K562 (cell line): ENCODE data around the gene PEAR1. TPM values are rescaled to one million over a fixed set of nuclear protein-coding genes. Genes with fewer than 3 reads are reported as not detected.
A peak's percentile ranks its signal among the peaks of the same experiment; 100 is the strongest.

ENCODE experiments used
- ARID2 ChIP-seq: fragments of 450-650 bp; IDR thresholded peaks from 2 replicates; pipeline ENCODE4 v1.6.1; 2017; ENCODE audit warnings: antibody characterized with exemption, mild to moderate bottlenecking
- ARNT ChIP-seq, 2 experiments: fragments of 450-650 bp; IDR thresholded peaks; 2 replicates each; pipeline ENCODE4 v1.6.1; 2016; ENCODE audit warnings: mild to moderate bottlenecking in 1 of 2
- CC2D1A ChIP-seq: fragments of 450-650 bp; IDR thresholded peaks from 2 replicates; pipeline ENCODE4 v1.6.1; 2017; ENCODE audit warnings: mild to moderate bottlenecking
- COPS2 ChIP-seq: fragments of 450-650 bp; conservative IDR thresholded peaks from 2 replicates; pipeline ENCODE4 v1.6.1; 2016; ENCODE audit warnings: mild to moderate bottlenecking, moderate library complexity
- DACH1 ChIP-seq: fragments of 450-650 bp; IDR thresholded peaks from 2 replicates; pipeline ENCODE4 v1.6.1; 2018; ENCODE audit not compliant: partially characterized antibody
- DIDO1 ChIP-seq: fragments of 450-650 bp; IDR thresholded peaks from 2 replicates; pipeline ENCODE4 v1.6.1; 2016; ENCODE audit warnings: low read depth, missing biosample characterization, missing genetic modification characterization
- ETV1 ChIP-seq: fragments of 450-650 bp; conservative IDR thresholded peaks from 2 replicates; pipeline ENCODE4 v1.6.1; 2016; ENCODE audit warnings: missing genetic modification characterization, control low read depth, low read depth, missing compliant biosample characterization
- HEY1 ChIP-seq: fragments of 250-450 bp; sonication (Bioruptor Pico); IDR thresholded peaks from 2 replicates; pipeline ENCODE4 v1.5.0; 2020; ENCODE audit warnings: mild to moderate bottlenecking, moderate library complexity, borderline replicate concordance
- HOXB6 ChIP-seq: fragments of 250-450 bp; sonication (Bioruptor Pico); IDR thresholded peaks from 2 replicates; pipeline ENCODE4 v1.5.1; 2022; ENCODE audit warnings: mild to moderate bottlenecking, borderline replicate concordance
- LARP7 ChIP-seq: fragments of 450-650 bp; IDR thresholded peaks from 2 replicates; pipeline ENCODE4 v1.6.1; 2016
- MAFG ChIP-seq: fragments of 450-650 bp; conservative IDR thresholded peaks from 2 replicates; pipeline ENCODE4 v1.6.1; 2016; ENCODE audit warnings: missing genetic modification characterization, missing compliant biosample characterization
- MECOM ChIP-seq: fragments of 250-450 bp; sonication (Bioruptor Pico); IDR thresholded peaks from 2 replicates; pipeline ENCODE4 v1.8.0; 2022; ENCODE audit warnings: inconsistent platforms
- MTA1 ChIP-seq: fragments of 450-650 bp; IDR thresholded peaks from 2 replicates; pipeline ENCODE4 v1.6.1; 2017; ENCODE audit warnings: borderline replicate concordance
- MTA3 ChIP-seq: fragments of 450-650 bp; formaldehyde crosslinking; IDR thresholded peaks from 2 replicates; pipeline ENCODE4 v1.6.1; 2017; ENCODE audit warnings: mild to moderate bottlenecking, borderline replicate concordance
- NR2C1 ChIP-seq, 2 experiments: fragments of 450-650 bp; IDR thresholded peaks; 2 replicates each; pipeline ENCODE4 v1.6.1; 2017; ENCODE audit warnings: mild to moderate bottlenecking in 2 of 2, antibody characterized with exemption in 1 of 2, inconsistent platforms in 1 of 2, missing compliant biosample characterization in 1 of 2, missing genetic modification characterization in 1 of 2
- NUFIP1 ChIP-seq: fragments of 450-650 bp; IDR thresholded peaks from 2 replicates; pipeline ENCODE4 v1.6.1; 2018; ENCODE audit not compliant: partially characterized antibody
- PHB2 ChIP-seq: fragments of 450-650 bp; IDR thresholded peaks from 2 replicates; pipeline ENCODE4 v1.6.1; 2017; ENCODE audit warnings: low read depth
- RAD51 ChIP-seq: fragments of 450-650 bp; IDR thresholded peaks from 2 replicates; pipeline ENCODE4 v1.7.1; 2016; ENCODE audit warnings: low read depth, mild to moderate bottlenecking, borderline replicate concordance
- SP1 ChIP-seq: sonication (generic); formaldehyde crosslinking; IDR thresholded peaks from 2 replicates; pipeline ENCODE4 v1.8.1; 2022; ENCODE audit warnings: mild to moderate bottlenecking, missing genetic modification reagents
- TEAD4 ChIP-seq, 2 experiments: sonication (generic) in 1 of 2; formaldehyde crosslinking in 1 of 2; IDR thresholded peaks; 2 replicates each; pipeline versions ENCODE4 v1.6.1 to v1.8.0; 2012 to 2022; ENCODE audit warnings: borderline replicate concordance in 1 of 2, inconsistent platforms in 1 of 2, low read length in 1 of 2, mild to moderate bottlenecking in 1 of 2, missing genetic modification reagents in 1 of 2
- TFAP4 ChIP-seq: sonication (generic); formaldehyde crosslinking; IDR thresholded peaks from 2 replicates; pipeline ENCODE4 v1.8.0; 2022; ENCODE audit warnings: missing genetic modification reagents, mild to moderate bottlenecking, moderate library complexity, borderline replicate concordance
- ZBTB11 ChIP-seq, 3 experiments: fragments of 200-800 bp in 1 of 3; fragments of 250-450 bp in 1 of 3; fragments of 450-650 bp in 1 of 3; sonication (Bioruptor Pico) in 1 of 3; sonication (Bioruptor generic) in 1 of 3; formaldehyde crosslinking in 1 of 3; IDR thresholded peaks; 2 replicates each; pipeline versions ENCODE4 v1.6.1 to v1.8.0; 2016 to 2022; ENCODE audit warnings: mild to moderate bottlenecking in 2 of 3, missing genetic modification characterization in 2 of 3, missing compliant biosample characterization in 1 of 3, moderate library complexity in 1 of 3
- ZNF316 ChIP-seq: fragments of 450-650 bp; IDR thresholded peaks from 2 replicates; pipeline ENCODE4 v1.6.1; 2016
- ZNF740 ChIP-seq, 3 experiments: fragments of 200-800 bp in 1 of 3; sonication (Bioruptor generic) in 1 of 3; sonication (generic) in 1 of 3; formaldehyde crosslinking in 1 of 3; IDR thresholded peaks; 2 replicates each; pipeline versions ENCODE4 v1.6.1 to v1.8.0; 2016 to 2022; ENCODE audit warnings: mild to moderate bottlenecking in 2 of 3, missing compliant biosample characterization in 2 of 3, missing genetic modification characterization in 2 of 3, missing genetic modification reagents in 1 of 3
- polyA plus RNA-seq, 8 experiments: library from polyadenylated mRNA; depleted of rRNA in 4 of 8; stranded (reverse) in 5 of 8; unstranded in 3 of 8; fragments of >200 nt; fragmentation: Nextera tagmentation in 2 of 8; fragmentation: Illumina TruSeq in 1 of 8; extraction: Ambion mirVana in 2 of 8; extraction: Trizol in 1 of 8; gene quantifications; 2 replicates each; pipeline versions ENCODE4 v1.2.1 to v1.2.3, GENCODE V29; 2011 to 2014; ENCODE audit warnings: inconsistent platforms in 1 of 8, missing spikeins in 1 of 8
- total RNA-seq, 7 experiments: library from RNA; depleted of rRNA in 6 of 7; stranded (reverse); fragments of >200 nt in 6 of 7; fragmentation: Illumina TruSeq in 2 of 7; extraction: Trizol in 2 of 7; gene quantifications; 2 replicates each; pipeline versions ENCODE4 v1.2.1 to v1.2.3, GENCODE V29; 2011 to 2021; ENCODE audit warnings: low replicate concordance in 1 of 7

The PEAR1 gene
- total and polyA plus RNA-seq, 9 of the 15 experiments (the other 6 are each of a cell fraction or from before 2014, with no cell fraction given), result 0.87 to 13.9 (median 6.1) TPM

GRCh38 chr1:156862997-156863599 lies 30.4 kb upstream of the PEAR1 start (continued):
- TF ChIP-seq ZBTB11 (CRISPR knock-in tag; IDR thresholded peaks at IDR 0.05), result peak in 1 of 3 experiments; percentile 38; a peak in 2 of 6 replicates
- TF ChIP-seq ETV1 (tag), result peak; percentile 71
- TF ChIP-seq MTA3, result peak; percentile 63; the same call in 1 of the 2 replicates
- TF ChIP-seq MTA1, result peak; percentile 96
- TF ChIP-seq MECOM (CRISPR knock-in tag), result peak; percentile 97
- TF ChIP-seq DACH1, result peak; percentile 53
- TF ChIP-seq COPS2, result no peak
- no peak for TF ChIP-seq NR2C1 (IDR thresholded peaks at IDR 0.05)
- TF ChIP-seq NR2C1 (tag; IDR thresholded peaks at IDR 0.05), result peak; percentile 59; the same call in 1 of the 2 replicates
- TF ChIP-seq CC2D1A, result peak; percentile 83
- no peak for TF ChIP-seq HEY1 (CRISPR knock-in tag)
- no peak for TF ChIP-seq NUFIP1
- no peak for TF ChIP-seq HOXB6 (CRISPR knock-in tag)
- TF ChIP-seq DIDO1 (tag), result 0 out of 2 replicates have a peak, but pooled peaks have one; percentile 49
- no peak for TF ChIP-seq SP1
- TF ChIP-seq ZNF740 (CRISPR knock-in tag; IDR thresholded peaks at IDR 0.05), result peak; percentile 93
- TF ChIP-seq ZNF740 (tag; IDR thresholded peaks at IDR 0.05), result peak in 1 of 2 experiments; percentile 88; a peak in 2 of 4 replicates
- peak; percentile 84 for TF ChIP-seq ZNF316
- peak; percentile 70; the same call in 1 of the 2 replicates for TF ChIP-seq TFAP4 (CRISPR knock-in tag)
- TF ChIP-seq RAD51, result no peak
- peak; percentile 24; the same call in 1 of the 2 replicates for TF ChIP-seq ARID2
- TF ChIP-seq ARNT (IDR thresholded peaks at IDR 0.05), result peak; percentile 90
- TF ChIP-seq MAFG (tag), result peak; percentile 60
- peak; percentile 68 for TF ChIP-seq TEAD4 (IDR thresholded peaks at IDR 0.05; ENCODE audit: low read length)
- TF ChIP-seq TEAD4 (CRISPR knock-in tag; IDR thresholded peaks at IDR 0.05; ENCODE audit: borderline replicate concordance), result no peak
- peak; percentile 94 for TF ChIP-seq LARP7
- peak; percentile 18; the same call in 1 of the 2 replicates for TF ChIP-seq PHB2
